T-helper 2 cell (primary cell): Measurements from ENCODE around the gene NBEA.
"Not testable (repeated sequence)": the region's sequence is repeated elsewhere in the genome, so short reads cannot be mapped to it uniquely, and the experiment has no call there.

Experiments
- DNase-seq, 5 experiments: peaks; one replicate each; pipeline versions ENCODE4 v3.0.0 to v3.0.0-alpha.2; 2012 to 2022
- total RNA-seq, 2 donors: gene quantifications; one replicate each; lab custom pipeline; 2026; lab: John Stamatoyannopoulos, UW

Gene NBEA, protein sequence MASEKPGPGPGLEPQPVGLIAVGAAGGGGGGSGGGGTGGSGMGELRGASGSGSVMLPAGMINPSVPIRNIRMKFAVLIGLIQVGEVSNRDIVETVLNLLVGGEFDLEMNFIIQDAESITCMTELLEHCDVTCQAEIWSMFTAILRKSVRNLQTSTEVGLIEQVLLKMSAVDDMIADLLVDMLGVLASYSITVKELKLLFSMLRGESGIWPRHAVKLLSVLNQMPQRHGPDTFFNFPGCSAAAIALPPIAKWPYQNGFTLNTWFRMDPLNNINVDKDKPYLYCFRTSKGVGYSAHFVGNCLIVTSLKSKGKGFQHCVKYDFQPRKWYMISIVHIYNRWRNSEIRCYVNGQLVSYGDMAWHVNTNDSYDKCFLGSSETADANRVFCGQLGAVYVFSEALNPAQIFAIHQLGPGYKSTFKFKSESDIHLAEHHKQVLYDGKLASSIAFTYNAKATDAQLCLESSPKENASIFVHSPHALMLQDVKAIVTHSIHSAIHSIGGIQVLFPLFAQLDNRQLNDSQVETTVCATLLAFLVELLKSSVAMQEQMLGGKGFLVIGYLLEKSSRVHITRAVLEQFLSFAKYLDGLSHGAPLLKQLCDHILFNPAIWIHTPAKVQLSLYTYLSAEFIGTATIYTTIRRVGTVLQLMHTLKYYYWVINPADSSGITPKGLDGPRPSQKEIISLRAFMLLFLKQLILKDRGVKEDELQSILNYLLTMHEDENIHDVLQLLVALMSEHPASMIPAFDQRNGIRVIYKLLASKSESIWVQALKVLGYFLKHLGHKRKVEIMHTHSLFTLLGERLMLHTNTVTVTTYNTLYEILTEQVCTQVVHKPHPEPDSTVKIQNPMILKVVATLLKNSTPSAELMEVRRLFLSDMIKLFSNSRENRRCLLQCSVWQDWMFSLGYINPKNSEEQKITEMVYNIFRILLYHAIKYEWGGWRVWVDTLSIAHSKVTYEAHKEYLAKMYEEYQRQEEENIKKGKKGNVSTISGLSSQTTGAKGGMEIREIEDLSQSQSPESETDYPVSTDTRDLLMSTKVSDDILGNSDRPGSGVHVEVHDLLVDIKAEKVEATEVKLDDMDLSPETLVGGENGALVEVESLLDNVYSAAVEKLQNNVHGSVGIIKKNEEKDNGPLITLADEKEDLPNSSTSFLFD (N-terminal part only)
- 1.2 to 5.6 reads per million in 2 donors for total RNA-seq

DNA sequence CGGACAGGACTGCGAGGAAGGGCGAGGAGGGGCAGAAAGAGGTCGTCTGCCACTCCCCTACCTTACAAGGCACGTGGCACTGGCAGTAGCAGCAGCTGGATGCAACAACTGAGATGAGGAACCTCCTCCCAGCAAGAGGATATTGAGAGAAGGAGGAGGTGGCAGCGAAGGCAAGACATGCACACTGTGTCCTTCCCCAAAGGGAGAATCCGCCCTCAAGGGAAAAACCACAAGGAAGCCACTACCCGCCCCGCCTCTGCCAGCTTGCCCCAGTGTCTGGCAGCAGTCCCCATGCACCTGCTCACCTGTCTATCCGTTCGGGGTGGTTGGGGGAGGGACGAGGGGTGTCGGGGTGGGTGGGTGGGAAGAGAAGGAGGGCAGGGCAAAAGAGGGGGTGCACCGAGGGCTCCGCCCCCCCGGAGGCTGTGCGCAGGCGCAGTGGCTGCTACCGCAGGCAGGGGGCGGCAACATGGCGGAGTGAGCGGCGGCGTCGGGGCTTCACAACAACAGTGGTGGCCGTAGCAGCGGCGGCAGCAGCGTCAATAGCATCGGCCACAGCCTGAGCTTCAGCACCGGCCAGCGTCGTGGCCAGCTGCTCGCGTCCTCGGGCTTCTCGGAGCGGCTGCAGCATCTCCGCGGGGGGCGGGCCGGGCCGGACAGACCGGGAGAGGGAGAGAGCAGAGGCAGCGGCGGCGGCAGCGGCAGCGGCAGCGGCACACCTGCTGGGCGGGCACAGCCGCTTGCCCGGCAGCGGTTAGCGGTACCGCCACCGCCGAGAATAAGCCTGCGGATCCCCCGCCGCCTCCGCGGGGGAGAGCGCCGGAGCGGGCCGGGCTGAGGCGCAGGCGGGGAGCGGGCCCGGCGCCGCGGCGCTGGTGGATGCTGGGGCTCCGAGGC lies at the start of gene NBEA:
TSS of gene NBEA (plus strand) at position 436 of the 897 bp plus-strand sequence. CDS start 551 bp downstream, outside the sequence.
- peak; percentile 36 to 74 (median 62) for DNase-seq

DNA sequence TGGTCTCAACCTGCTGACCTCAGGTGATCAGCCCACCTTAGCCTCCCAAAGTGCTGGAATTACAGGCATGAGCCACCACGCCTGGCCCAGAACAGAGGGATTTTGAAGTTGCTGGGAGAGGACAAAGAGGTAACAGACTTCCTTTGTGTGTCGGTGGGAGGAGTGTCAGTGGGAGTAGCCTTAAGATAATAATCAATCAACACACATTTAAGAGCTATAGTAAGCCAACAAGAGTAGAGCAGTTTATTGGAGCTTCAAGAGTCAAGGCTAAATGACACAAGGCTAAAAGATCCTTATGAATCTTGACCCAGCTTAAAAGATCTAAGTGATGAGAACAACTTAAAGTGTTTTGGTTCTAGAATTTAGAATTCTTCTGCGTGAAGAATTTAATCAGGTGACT lies 47.3 kb upstream of the NBEA start:
- DNase-seq = no peak

DNA sequence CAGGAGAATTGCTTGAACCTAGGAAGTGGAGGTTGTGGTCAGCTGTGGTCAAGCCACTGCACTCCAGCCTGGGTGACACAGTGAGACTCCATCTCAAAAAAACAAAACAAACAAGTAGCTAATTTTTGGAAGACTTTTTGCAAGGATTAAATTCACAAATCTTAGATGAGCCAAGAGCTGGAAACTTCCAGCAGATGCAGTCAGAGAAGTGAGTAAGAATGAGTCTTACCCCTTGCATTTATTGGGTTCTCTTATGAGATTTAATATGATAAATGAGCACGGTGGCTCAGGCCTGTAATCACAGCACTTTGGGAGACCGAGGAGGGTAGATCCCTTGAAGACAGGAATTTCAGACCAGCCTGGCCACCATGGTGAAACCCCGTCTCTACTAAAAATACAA lies 44.9 kb upstream of the NBEA start:
- no peak for DNase-seq

DNA sequence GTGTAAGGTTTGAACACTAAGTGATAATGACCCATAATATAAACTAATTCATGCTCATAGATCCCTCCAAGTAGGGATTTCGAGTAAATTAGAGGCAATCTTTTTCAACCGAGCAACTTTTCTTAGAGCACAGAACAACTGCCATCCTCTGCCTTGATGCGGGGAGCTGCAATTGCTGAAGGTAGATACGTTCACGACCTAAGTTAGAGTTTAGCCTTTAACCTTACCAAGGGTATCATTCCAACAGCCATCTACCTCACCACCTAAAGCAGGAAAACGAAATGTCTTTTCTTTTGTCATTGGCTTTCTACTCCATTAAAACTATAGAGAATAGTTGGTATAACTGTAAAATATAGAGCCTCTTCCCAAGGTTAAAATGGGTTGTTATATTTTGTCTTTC lies 42.2 kb upstream of the NBEA start:
- DNase-seq = no peak

DNA sequence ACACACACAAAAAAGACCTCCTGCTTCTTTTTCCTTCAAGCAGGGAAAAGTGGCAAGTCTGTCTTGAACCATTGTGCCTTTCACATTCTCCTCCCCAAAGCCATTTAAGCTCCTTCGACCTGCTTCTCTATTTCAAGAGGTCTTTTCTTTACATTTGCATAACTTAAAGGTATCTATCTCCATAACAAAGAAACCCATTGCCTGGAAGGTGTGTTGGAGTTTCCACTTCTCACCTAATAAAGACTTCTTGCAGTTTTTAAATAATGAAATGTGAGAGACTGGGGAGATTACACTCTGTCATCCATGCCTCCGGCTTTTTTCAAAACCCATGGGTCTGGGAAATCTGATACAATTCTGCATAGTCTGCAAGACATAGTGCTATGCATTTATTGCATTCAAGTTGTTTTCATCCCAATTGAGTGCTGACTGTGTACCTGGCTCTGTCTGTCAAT lies 41.8 kb upstream of the NBEA start:
- DNase-seq = no peak

DNA sequence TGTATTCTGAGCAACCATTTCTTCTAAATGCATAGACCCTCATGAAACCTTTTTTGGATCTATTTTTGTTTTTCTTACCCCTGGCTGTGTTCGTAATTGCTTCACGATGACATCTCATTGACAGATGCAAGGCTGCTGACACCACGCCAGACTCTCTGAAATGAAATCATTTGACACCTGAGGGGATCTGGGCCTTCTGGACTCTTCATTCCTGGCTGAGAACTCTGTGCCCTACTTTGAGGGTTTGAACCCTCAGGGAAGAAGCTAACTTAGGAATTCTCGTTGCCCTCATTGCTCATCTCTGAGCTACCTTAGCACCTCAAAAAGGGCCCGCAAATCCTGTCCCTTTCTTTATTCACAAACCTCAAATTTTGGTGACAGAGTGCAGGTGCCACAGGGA lies 40.5 kb upstream of the NBEA start:
- DNase-seq = no peak

DNA sequence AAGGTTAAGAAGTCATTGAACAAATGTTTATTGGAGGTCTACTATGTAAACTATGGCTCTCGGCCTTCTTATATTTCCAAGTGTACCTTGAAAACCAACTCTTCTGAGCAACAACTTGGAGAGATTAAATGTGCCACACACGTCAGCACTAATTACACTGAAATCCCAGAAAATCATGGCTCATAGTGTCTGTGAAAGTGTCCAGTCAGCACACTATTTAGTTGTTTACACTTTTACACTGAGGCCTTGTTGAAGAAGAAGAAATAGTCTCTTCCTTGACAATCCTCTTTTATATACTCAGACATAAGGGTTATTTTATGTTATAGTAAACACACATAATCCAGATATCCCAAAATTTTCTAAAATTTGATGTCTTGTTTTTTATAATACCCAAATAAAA lies 30.9 kb upstream of the NBEA start:
- no peak for DNase-seq

DNA sequence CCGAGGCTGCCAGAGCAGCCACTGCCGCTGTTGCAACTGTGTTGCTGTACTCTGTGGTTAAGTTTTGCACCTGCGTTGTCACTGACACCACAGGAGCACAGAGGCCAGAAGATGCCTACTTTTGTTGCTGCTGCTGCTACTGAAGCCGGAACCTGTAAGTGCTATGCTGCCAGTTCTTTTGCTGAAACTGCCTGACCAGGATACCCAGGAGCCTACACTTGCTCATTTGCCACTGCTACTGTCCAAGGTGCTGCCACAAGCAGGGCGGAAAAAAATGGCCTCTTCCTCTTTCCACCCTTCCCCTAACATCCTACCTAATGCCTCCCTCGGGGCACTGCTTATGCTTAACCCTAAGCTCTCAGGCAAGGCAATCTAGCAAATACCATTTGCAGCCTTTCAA lies 29.0 kb upstream of the NBEA start:
- DNase-seq = no peak

DNA sequence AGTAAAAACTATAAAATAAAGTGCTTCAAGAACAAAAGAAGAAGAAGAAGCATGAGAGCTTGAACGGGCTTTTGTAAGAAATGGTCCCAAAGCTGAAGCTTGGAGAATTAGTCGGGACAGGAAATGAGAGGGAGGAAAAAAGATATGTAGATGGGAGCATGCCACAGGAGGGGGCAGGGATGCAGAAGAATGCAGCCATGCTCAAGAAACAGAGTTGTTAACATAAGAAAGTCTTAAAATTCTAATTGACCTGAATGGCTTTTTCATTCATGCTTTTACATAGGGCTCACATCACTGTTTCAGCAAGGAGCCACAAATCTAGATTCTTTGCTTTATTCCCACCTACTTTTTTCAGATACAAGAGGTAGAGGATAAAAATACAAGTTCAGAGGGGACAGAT lies 27.7 kb upstream of the NBEA start:
- no peak for DNase-seq

DNA sequence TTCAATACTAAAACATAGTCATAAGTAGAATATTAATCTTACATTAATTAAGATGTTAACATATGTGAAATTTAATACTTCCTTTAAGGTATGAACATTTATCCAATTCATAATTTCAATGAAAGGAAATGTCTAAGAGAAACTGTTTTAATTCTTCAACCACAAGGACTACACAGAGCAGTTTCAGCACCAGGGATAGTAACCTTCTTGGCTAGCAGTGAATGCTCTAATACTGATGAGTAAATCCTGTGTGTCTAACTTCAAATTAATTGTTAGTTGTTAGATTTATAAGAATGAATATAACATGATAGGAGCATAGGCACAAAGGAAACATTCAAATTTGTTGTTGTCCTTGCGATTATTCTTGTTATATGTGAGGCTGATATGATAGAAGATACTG lies 15.6 kb upstream of the NBEA start:
- no peak for DNase-seq

DNA sequence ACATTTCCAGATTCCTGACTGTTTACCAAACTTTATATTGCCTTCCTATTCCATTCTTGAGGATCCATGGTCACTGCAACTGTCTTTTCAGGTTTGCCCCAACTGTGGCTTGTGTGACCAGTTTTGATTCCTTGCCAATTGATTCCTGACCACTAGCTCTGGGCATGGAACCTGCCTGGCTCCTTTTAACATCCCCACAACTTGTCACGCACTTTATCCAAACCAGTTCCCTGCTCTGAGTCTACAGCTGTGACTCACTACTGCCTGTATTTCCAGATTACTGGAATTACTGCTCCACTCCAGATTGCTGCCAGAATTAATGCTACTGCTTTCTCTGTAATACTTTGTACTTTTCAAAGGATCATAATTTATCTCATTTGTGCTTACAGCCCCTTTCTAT lies 13.4 kb upstream of the NBEA start:
- DNase-seq = not testable (repeated sequence)

DNA sequence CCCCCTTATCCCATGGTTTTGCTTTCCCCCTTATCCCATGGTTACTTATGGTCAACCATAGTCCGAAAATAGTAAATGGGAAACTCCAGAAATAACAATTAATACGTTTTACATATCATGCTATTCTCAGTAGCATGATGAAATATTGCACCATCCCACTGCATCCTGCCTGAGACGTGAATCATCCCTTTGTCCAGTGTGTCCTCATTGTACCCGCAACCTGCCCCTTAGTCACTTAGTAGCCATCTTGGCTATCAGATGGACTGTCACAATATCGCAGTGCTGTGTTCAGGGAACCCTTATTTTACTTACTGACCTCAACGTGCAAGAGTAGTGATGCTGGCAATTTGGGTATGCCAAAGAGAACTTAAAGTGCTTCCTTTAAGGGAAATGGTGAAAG lies 10.5 kb upstream of the NBEA start:
- DNase-seq = no peak

DNA sequence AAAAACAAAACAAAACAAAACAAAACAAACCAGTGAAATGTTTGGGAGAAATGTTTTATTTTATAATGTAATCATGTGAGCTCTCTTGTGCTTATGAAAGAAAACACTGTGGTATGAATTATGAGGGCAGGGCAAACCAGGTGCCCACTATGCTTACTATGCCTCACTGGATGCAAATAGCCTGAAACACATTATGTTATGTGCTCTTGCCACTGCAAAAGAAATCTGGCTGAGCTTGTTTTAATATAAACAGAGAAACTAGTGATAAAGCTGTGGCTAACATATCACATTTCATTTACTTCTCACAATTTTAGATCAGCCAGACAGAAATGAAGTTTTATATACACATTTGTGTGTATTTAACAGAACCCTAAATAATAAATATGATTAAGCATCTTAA lies 8.7 kb upstream of the NBEA start:
- DNase-seq = no peak

DNA sequence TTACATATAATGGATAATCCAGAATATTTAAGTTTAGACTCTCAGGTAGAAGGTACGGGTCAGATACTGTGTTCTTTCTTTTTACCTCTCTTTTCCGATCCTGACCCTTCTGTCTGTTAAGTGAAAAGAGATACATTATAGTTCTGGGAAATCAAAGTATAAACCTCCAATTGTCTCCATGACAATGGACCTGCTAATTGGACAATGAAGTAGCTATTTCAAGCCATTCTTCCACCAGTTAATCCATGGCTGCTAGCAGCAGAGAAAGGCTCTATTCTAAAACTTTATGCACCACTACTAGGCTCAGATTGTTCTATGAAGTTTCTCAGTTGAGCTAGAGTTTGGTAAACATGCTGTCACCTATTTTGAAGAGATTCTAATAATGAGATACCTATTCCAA lies 8.3 kb upstream of the NBEA start:
- DNase-seq = no peak

DNA sequence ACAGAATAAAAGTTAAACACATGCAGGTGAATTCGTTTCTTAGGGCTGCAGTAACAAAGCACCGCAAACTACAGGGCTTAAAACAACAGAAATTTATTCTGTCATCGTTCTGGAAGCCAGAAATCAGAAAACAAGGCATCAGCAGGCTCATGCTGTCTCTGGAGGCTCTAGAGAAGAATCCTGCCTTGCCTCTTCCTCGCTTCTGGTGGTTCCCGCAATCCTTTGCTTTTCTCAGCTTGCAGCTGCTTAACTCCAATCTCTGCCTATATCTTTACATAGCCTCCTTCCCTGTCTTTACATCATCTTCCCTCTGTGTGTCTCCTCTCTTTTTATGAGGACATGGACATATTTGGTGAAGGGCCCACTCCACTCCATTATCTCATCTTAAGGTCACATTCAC lies 6.2 kb upstream of the NBEA start:
- DNase-seq = no peak

DNA sequence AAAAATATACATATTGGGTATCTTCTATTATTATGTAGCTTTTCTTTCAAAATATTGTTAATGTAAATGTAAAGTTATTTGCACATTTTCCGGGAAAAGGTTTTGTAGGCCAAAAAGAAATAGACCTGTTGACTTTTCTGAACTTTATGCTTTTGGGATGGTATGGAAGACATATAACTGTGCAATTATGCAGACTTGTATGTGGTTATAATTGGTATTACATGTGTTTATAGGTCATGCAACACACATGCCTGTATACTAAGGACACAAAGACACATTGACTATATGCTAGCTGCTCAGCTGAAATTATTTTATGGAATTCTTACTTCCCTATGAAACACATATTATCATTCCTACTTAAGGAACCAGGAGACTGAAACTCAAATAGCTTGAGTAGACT lies 2.3 kb upstream of the NBEA start:
- no peak for DNase-seq

DNA sequence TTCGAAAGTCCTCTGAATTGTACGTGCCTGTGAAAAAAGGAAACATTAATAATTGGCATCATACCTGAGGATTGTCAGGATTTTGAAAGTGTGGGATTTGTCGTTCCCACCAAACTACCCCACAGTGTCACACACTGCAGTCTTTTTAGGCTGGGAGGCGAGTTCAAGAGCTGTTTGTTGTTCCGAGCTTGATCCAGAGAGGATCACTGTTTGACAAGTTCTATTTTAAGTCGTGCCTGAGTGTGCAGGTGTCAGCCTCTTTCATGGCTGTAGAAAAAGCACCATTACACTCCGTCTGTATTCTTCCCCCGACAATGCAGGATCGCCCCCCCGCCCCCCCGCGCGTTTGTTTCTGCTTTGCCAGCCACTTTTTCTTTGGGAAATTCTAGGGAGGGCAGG lies 635 bp upstream of the NBEA start:
- no peak for DNase-seq

DNA sequence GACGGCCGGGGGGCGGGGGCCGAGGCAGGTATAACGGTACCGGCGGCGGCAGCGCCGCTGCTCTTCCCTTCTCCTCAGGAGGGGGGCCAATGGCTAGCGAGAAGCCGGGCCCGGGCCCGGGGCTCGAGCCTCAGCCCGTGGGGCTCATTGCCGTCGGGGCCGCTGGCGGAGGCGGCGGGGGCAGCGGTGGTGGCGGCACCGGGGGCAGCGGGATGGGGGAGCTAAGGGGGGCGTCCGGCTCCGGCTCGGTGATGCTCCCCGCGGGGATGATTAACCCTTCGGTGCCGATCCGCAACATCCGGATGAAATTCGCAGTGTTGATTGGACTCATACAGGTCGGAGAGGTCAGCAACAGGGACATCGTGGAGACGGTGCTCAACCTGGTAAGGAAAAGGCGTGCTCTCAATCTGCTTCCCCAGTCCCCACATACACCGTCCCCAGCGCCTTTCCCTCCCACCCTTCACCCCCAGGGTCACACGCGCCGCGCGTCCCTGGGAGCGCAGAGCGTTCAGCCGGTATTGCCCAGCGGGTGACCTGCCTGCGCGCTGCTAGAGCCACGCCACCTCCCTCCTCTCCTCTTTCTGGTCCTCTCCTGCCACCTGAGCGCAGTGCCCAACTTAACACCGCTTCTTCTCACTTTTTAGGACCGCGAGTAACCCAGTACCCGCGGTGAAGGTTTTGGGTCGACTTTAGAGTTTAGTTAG lies 814 bp downstream of the NBEA start:
- DNase-seq = peak in 2 of 5 experiments; percentile 0 to 7

DNA sequence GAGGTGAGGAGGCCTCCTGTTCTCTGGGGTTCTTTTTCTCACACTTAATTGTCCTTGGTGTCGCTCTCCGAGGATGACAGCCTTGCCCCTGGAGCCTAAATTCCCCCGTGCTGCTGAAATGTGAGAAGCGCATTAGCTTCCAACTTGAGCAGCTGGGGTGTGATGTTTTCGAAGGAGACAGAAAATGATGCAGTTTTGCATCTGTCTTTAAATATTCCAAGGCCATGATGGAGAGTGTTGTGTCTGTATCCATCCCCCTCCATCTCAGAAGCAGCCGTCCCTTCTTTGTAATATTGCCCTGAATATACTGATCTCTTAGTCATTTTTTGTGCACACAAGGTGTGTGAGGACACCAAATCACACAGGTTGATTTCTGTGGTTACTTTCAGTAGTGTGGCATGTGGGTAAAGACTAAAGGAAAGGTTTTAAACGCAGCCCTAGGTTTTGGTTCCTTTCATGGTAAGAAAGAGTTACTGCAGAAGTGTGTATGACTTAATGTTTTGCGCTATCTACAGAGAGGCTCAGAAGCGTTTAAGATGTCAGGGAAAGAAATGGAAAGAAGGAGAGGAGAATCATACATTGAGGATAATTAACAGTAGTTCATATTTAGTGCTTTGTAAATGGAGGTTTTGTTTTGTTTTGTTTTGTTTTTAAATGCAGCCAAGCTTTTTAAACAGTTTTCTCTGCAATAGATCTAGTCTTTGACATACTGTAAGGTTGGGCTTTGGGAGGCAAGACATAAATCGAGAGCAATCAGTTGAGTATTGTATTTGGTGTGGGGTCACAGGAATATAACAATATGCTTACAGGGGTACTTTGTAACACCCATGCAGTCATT lies 1.6 kb downstream of the NBEA start:
- DNase-seq = peak in 1 of 5 experiments; percentile 26

DNA sequence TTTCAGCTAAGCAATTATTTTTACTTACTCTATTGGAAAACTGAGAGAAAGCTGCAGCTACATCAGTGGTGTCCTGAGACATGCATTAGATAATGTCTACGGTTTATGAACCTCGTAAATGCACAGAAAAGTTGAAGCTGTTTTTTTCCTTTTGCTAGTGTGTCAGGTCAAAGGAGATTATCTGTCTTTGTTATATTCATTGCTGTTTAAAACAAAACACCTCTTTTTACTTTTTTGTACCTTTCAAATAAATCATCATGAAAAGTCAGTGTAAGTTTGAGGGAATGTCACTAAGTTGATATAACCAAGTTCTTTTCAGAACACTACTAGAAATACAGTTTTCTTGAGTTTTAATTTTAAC lies 2.2 kb downstream of the NBEA start:
- DNase-seq = no peak

DNA sequence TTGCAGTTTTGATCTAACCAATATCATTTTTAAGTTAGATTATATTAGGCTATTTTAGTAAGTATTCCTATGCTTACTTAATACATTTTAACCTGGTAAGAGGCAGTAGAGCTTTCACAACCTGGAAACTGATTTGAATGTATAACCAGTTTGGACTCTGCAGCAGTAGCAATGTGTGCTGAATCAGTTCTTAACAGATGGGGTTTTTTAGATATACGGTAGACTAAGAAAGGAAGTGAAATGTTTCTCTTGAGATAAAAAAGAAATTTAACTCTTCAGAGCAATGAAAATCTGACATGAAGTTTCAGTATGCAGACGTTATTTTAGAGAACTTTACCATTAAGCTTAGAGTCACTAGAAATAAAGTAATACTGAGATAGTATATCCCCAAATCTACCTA lies 2.7 kb downstream of the NBEA start:
- peak in 1 of 5 experiments; percentile 7 for DNase-seq
